GM11168 (cell line): ENCODE results near the gene SLC15A3.
"Not testable (repeated sequence)": the region's sequence is repeated elsewhere in the genome, so short reads cannot be mapped to it uniquely, and the experiment has no call there.

Experiments used
- in situ Hi-C: fragments of 300-500 bp; cut with MboI; formaldehyde crosslinking; loops from one replicate; pipeline ENCODE4 v1.12.0; 2022; ENCODE audit warnings: low sequenced_read_pairs; ENCODE audit not compliant: unreplicated experiment

The SLC15A3 gene

DNA sequence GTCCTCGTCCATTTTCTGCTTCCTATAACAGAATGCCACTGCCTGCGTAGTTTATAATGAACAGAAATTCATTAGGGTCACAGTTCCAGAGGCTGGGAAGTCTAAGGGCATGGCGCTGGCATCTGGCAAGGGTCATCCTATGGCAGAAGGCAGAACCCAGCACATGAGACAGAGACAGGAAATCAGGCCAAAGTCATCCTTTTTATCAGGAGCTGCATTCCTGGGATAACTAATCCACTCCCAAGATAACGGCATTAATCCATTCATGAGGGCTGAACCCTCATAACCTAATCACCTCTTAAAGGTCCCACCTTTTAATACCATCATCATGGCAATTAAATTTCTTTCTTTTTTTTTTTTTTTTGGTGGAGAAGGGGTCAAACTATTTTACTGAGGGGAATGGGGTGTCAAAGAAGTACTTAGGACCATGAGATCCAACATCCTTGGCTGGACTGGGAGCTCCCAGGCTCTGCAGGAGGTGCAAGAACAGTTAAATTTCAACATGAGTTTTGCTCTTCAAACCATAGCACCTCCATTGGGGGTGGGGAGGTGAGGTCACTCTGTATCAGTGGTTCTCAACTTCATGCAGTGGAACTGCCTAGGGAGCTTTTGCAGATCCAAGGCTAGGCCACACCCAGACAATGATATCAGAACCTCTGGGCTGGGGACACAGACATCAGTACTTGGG, 33.6 kb downstream of the SLC15A3 start:
- in situ Hi-C loops, result no loop called here

DNA sequence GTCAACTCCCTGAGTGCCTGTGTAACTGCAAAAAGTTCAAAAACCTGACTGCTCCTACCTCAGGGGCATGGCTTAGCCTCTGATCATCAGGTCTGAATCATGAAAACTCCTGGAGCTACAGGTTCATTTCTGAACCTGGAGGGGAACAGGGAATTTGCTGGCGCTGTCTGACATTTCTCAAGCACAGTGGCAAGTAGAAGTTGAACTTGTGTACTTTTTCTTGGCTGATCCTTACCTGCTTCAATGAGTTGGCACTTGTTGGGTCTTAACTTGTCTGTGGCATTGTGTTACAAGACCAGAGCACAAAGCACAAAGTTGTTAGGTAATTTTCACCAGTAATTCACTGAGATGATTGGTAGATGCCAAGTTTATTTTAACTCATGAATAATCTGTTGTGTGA, 34.7 kb downstream of the SLC15A3 start:
- in situ Hi-C loops, result no loop called here

DNA sequence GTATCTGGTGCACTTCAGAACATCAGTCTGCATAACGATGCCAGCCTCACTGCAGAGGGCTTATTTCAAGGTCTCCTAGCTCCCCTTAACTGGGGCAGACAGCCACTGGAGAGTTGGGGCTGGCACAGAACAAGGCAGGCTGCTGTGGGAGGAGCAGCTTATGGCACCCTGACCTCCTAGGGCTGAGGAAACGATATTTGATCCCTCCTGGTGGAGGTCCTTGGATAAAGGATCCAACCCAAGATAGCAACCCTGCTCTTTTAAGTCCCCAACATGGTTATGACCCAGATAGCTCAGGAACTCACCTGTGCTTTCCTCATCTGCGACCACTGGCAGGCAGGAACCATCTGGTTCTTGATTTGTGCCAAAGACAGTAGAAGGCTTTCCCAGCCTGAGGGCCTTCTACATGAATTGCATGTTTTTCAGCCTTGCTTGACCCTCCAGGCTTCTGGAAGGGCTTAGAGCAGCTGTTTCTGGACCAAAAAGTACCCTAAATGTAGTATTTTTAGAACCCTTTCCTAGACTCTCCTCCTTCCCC, 35.2 kb downstream of the SLC15A3 start:
- in situ Hi-C loops, result no loop called here

DNA sequence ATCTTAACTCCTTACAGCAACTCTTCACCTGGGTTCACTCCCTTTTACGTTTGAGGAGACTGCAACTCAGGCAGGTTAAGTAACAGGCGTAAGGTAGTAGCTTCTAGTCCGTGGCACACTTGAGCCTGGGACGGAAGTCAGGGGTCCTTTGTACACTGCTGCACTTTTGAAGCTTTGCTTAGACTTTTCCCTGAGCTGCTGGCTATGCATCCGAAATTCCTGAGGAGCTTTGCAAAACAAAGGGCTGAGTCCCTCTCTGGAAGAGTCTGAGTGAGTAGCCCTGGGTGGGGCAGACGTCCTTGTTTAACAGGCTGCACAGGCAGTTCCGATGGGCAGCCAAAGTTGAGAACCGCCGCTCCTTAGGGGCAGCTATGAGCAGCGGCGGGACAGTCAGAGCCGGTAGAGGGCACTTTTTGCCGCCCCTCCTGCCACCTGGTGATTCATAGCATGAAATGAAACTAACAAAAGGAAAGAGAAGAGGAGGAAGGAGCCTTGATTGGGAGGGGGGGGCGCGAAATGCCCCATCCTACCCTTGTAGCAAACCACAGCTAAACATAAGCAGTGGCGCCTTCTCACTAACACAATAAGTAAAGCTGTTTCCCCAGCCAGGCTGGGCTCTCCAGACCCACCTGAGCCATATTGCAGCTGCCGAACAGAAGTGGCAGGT, 36.6 kb downstream of the SLC15A3 start:
- in situ Hi-C loops, result no loop called here

DNA sequence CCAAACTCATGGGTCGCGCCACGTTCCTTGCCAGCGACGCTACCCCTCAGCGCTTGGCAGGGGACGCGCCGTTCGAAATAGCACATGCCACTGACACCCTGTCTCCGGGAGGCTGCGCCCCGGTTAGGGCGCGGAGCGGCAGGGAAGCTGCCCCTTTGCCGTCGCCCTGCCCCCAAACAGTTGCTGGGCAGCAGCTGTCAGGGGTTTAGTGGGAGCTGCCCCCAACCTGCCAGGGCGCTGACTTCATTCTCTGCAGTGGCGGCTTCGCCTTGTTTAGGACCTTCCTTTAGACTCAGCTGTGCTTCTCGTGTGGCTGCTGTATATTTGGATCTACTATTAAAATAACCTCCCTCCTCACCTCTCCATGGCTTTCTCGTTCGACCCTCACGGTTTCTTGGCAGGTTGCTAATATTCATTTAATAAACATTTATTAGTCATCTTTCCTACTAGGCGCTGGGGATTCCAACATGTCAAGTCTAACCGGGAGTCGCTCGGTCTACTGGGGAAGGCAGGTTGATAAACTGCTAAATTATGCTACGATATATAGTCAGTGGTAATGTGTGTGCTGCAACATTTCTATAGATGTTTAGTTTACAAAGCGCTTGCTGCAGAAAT, 37.2 kb downstream of the SLC15A3 start:
- in situ Hi-C loops, result no loop called here

DNA sequence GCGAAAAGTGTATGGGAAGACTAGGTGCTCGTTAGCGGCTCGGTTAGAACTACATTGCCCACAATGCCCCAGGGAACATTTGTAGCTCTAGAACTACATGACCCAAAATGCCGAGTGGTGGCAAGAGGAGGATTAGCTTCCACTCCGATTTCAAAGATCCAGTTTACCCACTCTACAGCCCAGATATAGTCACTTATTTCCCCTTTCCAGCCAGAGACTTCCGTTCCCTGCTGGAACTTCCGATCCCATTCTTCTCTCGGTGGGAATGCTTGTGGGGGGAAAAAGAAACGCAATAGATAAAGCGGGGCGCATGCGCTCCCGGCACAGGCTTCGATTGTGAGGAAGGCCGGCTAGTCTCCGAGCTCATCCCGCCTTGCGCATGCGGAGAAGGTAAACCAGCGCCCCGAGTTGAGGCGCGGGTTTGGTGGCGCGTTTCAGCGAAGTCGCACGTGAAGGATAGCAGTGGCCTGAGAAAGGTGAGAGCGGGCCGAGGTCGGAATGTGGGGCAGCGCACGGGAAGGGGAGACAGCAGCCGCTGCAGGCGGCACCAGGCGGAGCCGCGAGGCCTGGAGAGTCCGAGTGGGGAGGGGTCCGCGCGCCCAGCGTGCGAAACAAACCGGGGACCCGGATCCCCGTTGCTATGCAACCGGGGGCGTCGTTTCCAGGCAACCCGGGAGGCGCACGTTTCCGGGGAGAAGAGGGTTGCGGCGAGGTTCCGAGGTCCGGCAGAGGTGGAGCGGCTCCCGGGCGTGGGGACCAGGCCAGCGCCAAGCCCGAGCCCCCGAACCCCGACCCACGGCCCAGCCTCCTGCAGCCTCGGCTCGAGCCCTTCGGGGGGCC, 38.0 kb downstream of the SLC15A3 start, which contains the start of gene TMEM109:
TSS of gene TMEM109 (plus strand) at position 366 of the 840 bp plus-strand sequence. CDS start 5,536 bp downstream, outside the sequence.
- in situ Hi-C loops, result no loop called here

DNA sequence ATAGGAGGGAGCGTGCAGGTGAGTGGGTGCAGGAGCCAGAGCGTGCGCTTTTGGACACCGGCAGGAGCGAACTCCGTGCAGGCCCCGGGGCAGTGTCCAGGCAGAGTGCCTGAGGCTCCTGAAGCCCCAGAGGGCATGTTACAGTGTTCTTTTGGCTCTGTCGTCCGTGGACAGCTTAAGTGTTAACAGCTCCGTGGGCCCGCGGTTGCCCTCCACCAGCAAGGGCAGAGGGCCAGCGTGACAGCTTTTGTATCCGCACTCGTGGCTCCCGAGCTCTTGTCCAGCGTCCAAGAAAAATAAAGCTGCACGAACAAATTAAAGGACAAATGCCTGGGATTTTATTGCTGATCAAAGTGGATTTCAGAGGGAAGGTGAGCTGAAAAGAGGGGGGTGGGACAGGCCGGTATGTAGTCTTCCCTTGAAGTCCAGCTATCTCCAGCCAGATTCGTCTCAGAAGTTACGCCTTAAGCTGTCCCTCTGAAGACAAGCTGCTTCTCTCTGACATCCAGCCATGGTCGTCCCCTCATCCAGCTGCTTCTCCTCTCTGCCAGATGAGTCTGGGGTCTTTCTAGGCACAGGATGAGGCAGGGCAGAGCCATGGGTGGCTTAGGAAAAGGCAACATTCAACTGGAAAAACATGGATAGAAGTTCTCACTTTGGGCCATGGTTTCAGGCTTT, 39.0 kb downstream of the SLC15A3 start:
- in situ Hi-C loops, result no loop called here

DNA sequence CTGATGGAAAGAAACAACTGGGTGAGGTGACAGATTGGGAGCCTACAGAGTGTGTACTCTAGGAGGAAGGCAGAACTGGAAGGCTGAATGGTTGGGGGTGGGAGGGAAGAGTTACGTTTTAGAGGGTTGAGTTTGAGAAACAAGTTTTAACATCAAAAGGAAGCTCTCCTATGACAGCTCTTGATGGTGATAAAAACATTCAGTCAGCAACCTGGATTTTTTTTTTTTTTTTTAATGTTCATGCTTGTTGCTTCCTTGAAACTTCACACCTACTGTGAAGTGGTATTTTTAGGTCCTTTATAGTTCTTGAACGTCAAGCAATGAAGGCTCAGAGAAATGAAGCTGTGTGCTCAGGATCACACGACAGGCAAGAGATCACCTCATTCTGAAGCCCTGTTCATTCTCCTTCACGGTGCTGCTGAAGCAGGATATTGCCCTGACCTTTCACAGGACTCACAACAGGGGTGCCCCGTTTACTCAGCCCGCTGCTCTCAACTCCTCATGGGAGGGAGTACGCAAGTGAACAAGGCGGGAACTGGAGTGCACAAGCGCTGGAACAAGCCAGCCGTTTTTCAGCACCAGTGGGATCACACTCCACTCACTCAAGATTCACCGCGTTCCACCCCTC, 39.6 kb downstream of the SLC15A3 start:
- in situ Hi-C loops, result no loop called here

DNA sequence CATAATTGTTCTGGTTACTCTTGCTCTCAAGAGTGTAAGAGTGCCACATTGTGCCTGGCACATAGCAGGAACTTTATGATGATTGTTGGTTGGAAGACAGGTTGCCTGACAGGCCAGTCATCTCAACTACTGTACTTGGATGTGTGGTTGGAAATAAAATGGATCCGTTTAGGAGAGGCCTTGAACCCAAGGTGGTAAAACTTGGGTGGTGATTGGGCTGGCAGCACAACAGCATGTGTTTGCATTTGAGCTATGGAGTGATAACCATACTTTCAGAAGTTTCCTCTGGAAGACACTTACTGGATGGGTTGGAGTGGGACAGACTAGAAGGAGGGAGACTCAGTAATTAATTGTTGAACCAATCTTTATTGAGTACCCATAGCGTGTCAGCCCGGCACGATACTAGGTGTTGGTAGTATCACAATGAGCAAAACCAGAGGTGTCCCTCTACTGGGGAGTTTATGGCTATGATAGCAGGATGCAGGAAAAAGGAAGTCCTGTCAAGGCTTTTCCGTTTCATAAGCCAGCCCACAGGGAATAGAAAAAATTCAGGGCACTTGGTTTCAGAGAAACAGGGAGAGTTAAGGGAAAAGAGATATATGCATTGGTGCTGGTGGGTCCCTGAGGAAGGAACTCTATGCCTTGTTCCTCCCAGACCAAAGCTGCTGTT, 41.1 kb downstream of the SLC15A3 start:
- in situ Hi-C loops, result no loop called here

DNA sequence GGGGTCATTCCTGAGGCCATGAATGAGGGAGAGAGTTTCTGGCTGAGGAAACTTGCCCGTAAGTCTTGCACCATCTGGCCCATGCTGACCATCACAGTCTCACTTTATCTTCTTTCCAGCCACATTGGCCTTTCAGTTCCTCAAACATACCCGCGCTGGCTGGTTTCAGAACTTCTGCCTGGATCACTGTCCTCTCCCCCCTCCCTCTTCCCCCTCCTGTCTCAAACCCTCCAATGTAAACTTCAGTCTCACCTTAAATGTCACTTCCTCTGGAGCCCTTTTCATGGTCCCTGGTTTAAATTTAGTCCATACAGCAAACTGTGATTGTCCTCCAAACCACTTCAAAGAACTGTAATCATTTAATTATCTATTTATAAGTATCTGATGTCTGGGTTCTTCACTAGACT, 41.7 kb downstream of the SLC15A3 start:
- in situ Hi-C loops, result no loop called here

DNA sequence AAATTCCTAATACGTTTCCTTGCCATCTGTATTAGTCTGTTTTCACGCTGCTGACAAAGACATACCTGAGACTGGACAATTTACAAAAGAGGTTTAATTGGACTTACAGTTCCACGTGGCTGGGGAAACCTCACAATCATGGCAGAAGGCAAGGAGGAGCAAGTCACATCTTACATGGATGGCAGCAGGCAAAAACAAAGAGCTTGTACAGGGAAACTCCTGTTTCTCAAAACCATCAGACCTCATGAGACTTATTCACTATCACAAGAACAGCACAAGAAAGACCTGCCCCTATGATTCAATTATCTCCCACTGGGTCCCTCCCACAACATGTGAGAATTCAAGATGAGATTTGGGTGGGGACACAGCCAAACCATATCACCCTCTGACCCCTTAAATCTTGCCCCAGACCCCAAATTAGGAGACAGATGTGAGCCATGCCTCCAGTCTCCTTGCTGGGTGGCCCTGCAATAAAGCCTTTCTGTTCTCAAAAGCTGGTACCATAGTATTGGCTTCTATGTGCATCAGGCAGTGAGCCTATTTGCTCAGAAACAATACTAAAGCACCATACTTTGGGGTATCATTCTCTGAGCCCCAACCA, 42.2 kb downstream of the SLC15A3 start:
- in situ Hi-C loops, result not testable (repeated sequence)

DNA sequence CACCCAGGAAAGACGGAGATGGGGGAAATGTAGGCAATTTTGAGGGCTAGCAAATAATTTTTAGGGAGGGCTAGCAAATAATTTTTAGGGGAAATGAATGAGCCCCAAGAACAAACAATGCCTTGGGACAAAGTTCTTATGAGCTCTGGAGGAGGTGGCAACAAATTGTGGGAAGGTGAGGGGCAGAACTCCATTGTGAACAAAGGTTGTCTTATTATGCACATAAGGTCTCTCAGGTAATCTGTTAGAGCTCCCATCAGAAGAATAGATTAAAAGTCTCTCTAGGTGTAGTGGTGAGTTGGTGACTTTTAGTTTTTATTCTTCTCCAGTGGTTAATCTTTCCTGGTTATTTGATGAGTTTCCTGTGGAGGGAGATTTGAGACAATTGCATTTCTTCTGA, 43.2 kb downstream of the SLC15A3 start:
- in situ Hi-C loops, result no loop called here

DNA sequence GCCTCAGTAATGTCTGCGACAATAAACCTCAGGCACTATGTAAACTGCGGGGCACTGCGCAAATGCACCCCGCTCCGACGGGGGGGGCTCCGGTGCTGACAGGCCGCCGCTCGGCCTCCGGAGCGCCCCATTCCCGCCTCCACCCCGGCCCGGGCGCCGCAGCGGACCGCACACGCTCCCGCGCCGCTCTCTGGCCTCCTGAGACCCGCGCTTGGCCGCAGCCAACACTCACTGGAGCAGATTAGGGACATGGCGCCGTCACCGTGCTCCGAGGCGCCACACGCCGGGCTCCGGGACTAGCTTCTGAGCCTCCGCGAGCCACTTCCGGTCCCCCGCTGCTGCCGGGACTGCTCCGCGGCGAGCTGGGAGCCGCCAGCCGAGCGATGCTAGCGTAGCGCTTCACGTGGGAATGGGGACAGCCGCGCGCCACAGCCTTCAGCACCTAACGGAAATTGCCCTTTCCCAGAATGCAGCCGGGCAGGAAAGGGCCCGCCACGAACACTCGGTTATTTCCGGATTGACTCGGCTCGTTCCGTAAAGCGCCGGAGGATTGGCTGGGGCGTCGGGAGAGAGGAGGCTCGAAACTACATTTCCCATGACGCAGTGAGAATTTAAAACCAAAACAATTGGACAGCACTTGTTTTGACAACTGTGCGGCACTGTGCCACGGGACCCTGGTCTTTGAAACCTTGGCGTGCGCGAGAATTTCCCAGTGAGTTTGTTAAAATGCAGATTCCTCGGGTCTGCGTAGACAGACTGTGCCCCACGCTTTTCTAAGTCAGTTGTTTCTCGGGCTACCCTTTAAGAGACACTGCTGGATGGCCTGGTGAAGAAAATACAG, 45.6 kb downstream of the SLC15A3 start, which contains the start of gene PRPF19:
TSS of gene PRPF19 (minus strand) at position 454 of the 841 bp plus-strand sequence. CDS start at position 251, 203 bp downstream.
- in situ Hi-C loops, result no loop called here

DNA sequence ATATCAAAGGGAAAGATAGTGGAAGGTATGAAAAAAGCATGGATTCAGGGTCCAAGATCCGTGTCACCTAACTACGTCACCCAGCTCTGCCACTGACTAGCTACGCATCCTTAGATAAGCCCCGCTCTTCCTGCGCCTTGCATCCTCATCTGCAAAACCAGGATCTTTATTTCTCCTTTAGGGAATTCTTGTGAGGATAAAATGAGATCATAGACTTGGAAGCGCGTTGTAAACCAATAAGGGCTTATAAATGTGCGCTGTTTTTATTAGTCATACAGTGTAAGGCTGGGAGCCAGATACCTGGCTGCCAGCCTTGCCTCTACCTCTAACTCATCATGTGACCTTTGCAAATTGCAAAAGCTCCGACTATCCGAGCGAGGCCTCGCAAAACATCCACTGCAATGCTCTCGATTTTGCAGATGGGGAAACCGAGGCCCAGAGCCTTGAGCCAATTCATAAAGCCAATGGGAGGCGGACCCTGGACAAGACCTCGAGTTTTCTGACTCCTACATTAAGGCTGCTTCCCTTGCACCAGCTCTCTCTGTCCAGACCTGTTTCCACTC, 46.3 kb downstream of the SLC15A3 start:
- in situ Hi-C loops, result no loop called here

DNA sequence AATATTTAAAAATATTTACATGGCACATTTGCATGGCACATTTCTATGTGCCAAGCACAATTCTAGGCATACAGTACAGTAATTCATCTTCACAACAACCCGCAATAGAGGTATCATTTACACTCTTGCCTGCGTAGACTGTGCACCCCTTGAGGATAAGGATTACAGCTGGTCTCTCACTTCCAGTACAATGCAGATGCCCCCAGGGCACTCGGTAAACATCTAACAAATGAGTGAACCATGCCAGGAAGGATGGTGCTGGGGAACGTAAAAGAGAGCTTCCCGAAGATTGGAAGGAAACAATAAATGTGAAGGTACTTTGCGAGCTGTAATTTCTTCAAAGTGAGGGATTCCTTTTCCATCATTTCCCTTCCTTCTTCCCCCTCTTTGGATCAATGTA, 46.9 kb downstream of the SLC15A3 start:
- in situ Hi-C loops, result no loop called here

DNA sequence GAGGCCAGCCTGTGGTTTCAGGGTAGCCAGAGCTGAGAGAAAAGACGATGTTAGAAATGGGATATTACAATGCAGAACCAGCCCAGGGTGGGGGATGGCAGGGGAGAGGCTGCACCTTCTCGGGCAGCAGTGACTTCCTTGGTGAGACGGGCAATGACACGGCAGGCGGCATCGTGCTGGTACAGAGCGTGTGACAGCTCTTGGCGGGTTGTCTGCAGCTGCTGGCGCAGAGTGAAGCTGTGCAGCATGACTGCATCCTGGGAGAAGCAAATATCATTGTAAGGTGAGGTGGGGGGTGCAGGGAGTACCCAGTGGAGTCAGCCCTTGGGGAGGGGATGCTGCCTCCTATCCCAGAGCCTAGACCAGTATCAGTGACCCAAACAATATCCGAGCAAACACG, 49.4 kb downstream of the SLC15A3 start:
- in situ Hi-C loops, result no loop called here
